Measurements from ENCODE around the gene USP19.

The USP19 gene

DNA sequence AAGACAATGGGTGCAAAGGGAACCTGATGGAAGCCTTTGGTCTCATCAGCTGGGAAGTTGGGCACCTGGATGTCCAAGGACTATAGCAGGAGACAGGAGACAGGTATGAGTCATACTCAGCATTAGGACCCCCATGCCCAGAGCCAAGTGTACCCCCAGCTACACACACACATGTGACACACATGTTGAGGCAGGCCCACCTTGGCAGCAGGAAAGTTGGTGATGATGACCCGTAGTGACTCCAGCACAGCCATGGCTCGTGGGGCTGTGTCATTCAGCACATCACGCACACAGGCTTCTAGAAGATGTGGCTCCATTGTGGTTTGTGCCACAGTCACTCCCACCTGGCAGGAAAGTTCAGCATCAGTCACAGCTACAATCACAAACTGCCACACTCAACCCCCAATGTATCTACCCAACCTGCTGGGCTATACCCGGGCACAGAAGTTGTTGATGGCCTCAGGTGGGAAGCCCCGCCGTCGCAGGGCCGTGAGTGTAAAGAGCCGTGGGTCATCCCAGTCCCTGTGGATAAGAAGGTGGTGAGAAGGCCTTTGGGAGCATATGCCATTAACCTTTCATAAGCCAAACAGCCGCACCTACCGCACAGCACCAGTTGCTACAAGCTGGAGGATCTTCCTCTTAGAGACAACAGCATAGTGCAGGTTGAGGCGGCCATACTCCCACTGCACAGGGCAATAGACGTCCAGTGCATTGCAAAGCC, 21.6 kb downstream of the USP19 start:
- H3K27ac ChIP-seq = no peak overlapping the region
- no peaks in the 10 kb centered on the region for H3K9me3 ChIP-seq (ENCODE audit: control insufficient read depth, low read length)
- TF ChIP-seq, protein P1, sequence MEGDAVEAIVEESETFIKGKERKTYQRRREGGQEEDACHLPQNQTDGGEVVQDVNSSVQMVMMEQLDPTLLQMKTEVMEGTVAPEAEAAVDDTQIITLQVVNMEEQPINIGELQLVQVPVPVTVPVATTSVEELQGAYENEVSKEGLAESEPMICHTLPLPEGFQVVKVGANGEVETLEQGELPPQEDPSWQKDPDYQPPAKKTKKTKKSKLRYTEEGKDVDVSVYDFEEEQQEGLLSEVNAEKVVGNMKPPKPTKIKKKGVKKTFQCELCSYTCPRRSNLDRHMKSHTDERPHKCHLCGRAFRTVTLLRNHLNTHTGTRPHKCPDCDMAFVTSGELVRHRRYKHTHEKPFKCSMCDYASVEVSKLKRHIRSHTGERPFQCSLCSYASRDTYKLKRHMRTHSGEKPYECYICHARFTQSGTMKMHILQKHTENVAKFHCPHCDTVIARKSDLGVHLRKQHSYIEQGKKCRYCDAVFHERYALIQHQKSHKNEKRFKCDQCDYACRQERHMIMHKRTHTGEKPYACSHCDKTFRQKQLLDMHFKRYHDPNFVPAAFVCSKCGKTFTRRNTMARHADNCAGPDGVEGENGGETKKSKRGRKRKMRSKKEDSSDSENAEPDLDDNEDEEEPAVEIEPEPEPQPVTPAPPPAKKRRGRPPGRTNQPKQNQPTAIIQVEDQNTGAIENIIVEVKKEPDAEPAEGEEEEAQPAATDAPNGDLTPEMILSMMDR (IDR thresholded peaks at IDR 0.05) = no peak
- H3K4me2 ChIP-seq (ENCODE audit: low read length) = no peak overlapping the region
- H3K9ac ChIP-seq = no peak overlapping the region
- H3K4me1 ChIP-seq = peaks cover 9% of the 10 kb centered on the region
- H3K27me3 ChIP-seq (ENCODE audit: control insufficient read depth, insufficient read depth, low read length) = no peaks in the 10 kb centered on the region
- H2AFZ ChIP-seq = no peak overlapping the region
- H3K4me3 ChIP-seq (ENCODE audit: low read depth, low read length) = no peak overlapping the region
- no peaks in the 10 kb centered on the region for H3K36me3 ChIP-seq (ENCODE audit: control insufficient read depth, insufficient read depth, low read length)
- no peaks in the 10 kb centered on the region for H3K79me2 ChIP-seq

DNA sequence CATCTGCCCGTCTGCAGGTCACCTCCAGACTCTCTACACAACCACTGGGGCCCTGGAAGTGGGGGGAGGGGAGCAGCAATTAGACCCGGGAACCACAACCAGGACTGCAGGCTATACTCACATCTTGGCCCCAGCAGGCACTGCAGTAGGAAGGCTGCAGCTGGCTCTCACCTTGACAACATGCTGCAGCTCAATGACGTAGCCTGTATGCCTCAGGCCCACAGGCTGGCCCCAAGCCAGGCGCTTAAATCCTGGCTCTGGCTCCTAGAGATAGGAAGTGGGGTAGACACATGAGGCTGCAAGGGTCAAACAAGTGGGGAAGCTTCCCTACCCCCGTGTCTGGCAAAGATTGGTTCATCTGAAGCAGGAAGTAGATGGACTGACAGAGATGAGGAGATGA, 22.2 kb downstream of the USP19 start:
- Histone ChIP-seq H3K36me3 (ENCODE audit: control insufficient read depth, insufficient read depth, low read length) (no peaks in the 10 kb centered on the region), H3K9ac (no peak overlapping the region), H3K79me2 (no peaks in the 10 kb centered on the region), H3K27me3 (ENCODE audit: control insufficient read depth, insufficient read depth, low read length) (no peaks in the 10 kb centered on the region), H3K4me3 (ENCODE audit: low read depth, low read length) (no peak overlapping the region), H3K27ac (no peak overlapping the region), H3K9me3 (ENCODE audit: control insufficient read depth, low read length) (no peaks in the 10 kb centered on the region), H3K4me2 (ENCODE audit: low read length) (no peak overlapping the region), H3K4me1 (peaks cover 4% of the 10 kb centered on the region), H2AFZ (no peak overlapping the region)
- TF ChIP-seq, protein P1 (IDR thresholded peaks at IDR 0.05) = no peak

DNA sequence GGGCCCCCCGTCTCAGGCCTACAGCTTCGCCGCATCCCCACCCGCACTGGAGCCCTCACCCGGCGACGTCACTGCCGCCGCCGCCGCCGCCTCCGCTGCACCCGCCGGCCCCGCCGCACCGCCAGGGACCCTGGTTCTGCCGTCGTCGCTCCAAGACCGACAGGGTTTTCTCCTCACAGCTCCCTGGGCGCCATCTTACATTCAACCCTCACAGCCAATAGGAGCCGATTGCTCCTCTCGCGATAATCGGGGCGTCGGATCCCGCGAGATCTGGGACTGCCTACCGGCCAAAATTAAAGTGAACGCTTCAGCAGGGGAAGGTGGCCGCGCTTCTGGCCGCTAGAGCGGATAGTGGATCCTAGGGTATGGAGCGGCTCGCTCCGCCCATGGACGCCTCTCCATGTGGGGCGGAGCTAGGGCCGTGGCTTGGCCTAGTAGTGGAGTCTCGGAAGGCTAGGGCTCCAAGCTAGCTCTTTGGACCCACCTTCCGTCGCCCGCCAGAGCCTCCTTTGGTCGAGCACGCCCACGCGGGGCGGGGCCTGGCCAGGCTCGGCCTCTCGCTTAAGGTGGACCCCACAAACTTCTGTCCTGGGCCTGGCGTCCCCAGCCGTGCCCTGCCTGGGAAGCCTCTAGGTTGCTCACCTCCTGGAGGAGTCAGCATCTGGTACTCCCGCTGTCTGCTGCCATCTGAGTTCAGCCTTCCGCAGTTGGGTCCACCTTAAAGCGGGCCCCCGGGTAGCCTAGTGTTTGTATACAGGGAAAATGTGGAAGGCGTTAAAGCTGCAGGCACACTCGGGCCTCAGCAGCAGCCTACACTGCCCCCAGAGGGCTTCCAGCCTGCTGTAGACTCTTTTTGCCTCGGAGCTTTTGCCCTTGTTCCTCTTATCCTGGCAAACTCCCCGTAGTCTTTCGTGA, 26.5 kb downstream of the USP19 start, which contains the start of gene QRICH1:
QRICH1 (minus strand) TSS at position 219 of the 915 bp plus-strand sequence. CDS start 17,054 bp downstream, outside the sequence.
- H2AFZ ChIP-seq = peak within 1 kb of the TSS; percentile 90
- peaks cover 24% of the 10 kb centered on the region for H3K79me2 ChIP-seq
- no peaks in the 10 kb centered on the region for H3K9me3 ChIP-seq (ENCODE audit: control insufficient read depth, low read length)
- no peaks in the 10 kb centered on the region for H3K27me3 ChIP-seq (ENCODE audit: control insufficient read depth, insufficient read depth, low read length)
- H3K4me3 ChIP-seq (ENCODE audit: low read depth, low read length) = peak within 1 kb of the TSS; percentile 96
- H3K9ac ChIP-seq = peak within 1 kb of the TSS; percentile 58
- H3K36me3 ChIP-seq (ENCODE audit: control insufficient read depth, insufficient read depth, low read length) = no peaks in the 10 kb centered on the region
- H3K4me1 ChIP-seq = peaks cover 7% of the 10 kb centered on the region
- peak within 1 kb of the TSS; percentile 90 for H3K4me2 ChIP-seq (ENCODE audit: low read length)
- peak within 1 kb of the TSS; percentile 93 for H3K27ac ChIP-seq
- TF ChIP-seq, protein P1 (IDR thresholded peaks at IDR 0.05) = peak; percentile 45

DNA sequence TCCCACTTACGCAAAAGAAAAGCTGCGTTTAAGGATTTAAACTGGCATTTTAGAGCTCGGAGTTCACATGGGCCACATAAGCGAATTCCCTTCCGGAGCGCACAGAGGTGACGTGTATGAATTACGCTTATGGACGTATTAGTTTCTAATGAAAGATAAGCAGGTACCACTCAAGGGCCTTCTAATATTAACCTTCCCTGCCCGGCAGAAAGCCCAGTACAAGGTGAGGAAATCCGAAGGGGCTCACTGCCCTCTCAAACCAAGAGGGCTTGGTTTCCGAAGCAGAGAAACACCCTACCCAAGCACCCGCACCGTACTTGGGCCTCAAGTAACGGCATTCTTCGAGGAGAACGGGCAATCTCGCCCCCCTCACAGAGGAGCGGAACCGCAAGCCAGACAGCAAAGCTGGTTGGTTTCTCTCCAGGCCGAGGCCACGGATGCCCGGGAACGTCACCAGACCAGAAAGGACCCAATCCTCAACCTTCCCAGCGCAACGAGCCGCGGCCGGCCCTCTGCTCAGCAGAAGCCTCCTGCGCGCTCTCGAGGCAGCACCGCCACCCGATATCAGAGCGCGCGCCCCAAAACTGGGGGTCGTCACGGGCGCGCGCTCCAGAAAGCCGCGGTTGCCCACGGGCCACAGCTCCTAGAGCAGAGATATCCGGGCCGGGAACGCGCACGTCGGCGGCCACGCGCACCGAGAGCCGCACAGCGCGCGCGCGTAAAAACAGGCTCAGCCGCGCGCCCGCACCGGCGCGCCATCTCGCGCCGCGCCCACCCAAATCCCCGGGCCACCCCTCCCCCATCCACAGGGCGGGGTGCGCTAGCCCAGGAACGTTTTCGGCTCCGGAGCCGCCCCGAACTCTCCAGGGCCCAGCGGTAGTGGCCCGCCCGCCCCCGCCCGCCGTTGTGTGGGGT, 27.4 kb downstream of the USP19 start:
- TF ChIP-seq, protein P1 (IDR thresholded peaks at IDR 0.05) = no peak
- Histone ChIP-seq H2AFZ (peak overlapping the region; percentile 90), H3K27me3 (ENCODE audit: control insufficient read depth, insufficient read depth, low read length) (no peaks in the 10 kb centered on the region), H3K4me1 (peaks cover 7% of the 10 kb centered on the region), H3K79me2 (peaks cover 33% of the 10 kb centered on the region), H3K4me3 (ENCODE audit: low read depth, low read length) (peak overlapping the region; percentile 96), H3K9me3 (ENCODE audit: control insufficient read depth, low read length) (no peaks in the 10 kb centered on the region), H3K4me2 (ENCODE audit: low read length) (peak overlapping the region; percentile 90), H3K9ac (peak overlapping the region; percentile 58), H3K27ac (peak overlapping the region; percentile 93), H3K36me3 (ENCODE audit: control insufficient read depth, insufficient read depth, low read length) (no peaks in the 10 kb centered on the region)

Measured in parathyroid adenoma (tissue), 2 donors.